Measurements from ENCODE around the gene INHBB.

INHBB gene

DNA sequence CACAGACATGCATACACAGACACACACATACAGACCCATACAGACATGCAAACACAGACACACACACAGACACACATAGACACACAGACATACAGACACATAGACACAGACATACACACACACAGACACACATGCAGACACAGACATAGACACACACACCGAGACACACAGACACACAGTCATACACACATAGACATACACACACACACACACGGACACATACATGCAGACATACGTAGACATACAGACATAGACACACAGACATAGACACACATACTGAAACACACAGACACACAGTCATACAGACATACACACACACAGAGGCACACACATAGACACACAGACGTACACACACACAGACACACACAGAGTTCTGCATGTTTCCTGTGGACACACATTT, 26.9 kb downstream of the INHBB start:
- TF ChIP-seq CTCF (conservative IDR thresholded peaks at IDR 0.05; ENCODE audit: low read depth, low read length): no peak
- H3K4me3 ChIP-seq (ENCODE audit: low read depth, low read length): no peak overlapping the region
- DNase-seq (ENCODE audit: low read depth): no peak

- DNase-seq (ENCODE audit: low read depth): no peak
- H3K4me3 ChIP-seq (ENCODE audit: low read depth, low read length): no peak overlapping the region
- TF ChIP-seq CTCF (conservative IDR thresholded peaks at IDR 0.05; ENCODE audit: low read depth, low read length): no peak
These were observed 27.5 kb downstream of the INHBB start for GRCh38 chr2:120373424-120373823.

DNA sequence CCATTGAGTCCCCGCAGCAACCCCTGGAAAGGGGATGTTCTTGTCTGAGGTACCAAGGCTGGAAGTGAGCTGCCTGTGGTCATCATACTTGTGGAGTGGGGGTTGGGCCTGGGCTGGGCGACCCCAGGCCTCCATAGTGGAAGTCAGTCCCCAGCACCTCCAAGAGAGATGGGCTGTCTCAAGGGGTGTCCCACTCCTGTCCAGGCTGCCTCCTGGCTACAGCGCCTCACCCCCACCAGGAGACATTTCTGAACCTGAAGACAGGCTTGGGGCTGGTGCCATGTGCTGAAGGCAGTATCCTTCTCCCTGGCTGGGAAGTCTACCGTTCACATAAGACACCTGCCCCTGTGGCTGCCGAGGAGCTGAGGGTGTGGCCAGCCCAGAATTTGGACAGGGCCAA, 28.9 kb downstream of the INHBB start:
- DNase-seq (ENCODE audit: low read depth): no peak
- H3K4me3 ChIP-seq (ENCODE audit: low read depth, low read length): no peak overlapping the region
- TF ChIP-seq CTCF (conservative IDR thresholded peaks at IDR 0.05; ENCODE audit: low read depth, low read length): no peak

DNA sequence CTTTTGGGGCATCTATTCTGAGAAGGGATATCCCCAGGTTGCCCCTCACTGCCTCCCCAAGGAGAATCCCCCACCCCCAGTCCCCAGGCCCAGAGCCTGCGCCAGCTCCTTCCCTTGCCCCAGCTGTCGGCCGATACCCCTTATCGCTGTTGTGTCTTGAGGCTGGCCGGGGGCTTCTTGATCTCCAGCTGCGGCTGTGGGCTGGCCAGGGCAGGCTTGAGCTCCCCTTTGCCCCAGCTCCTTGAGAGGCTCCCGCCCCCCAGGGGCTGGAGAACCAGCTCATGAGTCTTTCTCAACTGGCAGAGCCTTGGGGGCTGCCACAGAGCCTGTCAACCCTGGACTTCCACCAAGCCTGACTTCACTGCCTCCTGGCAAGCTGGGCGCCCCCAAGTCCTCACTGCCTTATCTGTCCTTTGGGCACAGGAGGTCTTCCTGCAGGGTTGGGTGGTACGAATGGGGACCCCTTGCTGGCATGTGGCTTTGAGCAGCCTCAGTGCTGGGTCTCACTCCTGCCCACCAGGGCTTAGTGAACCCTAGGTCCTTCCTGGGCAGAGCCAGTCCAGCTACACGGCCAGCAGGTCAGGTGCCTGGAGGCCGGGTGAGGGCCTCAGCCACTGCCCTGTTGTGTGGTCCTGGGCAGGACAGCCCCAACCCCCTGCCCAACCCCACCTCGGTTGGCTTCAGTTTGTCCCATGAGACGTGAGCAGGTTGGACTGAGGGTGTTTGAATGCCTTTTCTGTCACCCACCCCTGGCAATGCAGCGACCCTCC, 29.5 kb downstream of the INHBB start:
- TF ChIP-seq CTCF (conservative IDR thresholded peaks at IDR 0.05; ENCODE audit: low read depth, low read length): no peak
- no peak for DNase-seq (ENCODE audit: low read depth)

DNA sequence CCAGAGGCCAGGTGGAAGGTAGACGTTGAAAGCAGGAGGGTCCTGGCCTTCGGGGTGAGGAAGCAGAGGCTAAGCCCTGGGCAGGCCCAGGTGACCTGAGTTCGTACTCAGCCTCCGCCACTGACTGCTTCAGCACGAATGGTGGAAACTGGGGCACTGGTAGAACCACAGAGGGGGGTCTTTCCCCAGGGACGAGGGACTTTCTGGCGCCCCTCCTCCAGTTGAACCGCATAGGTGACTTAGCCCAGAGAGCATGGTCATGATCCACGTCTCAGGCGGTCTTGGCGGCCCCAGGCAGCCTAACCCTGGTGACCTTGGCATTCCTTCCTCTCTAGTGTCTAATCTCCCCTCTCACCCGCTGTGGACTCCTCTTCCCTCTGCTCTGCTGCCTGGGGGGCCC, 30.2 kb downstream of the INHBB start:
- no peak for DNase-seq (ENCODE audit: low read depth)
- H3K4me3 ChIP-seq (ENCODE audit: low read depth, low read length): no peak overlapping the region
- no peak for TF ChIP-seq CTCF (conservative IDR thresholded peaks at IDR 0.05; ENCODE audit: low read depth, low read length)

More for the DNA sequence above, 29.5 kb downstream of the INHBB start:
- H3K4me3 ChIP-seq (ENCODE audit: low read depth, low read length): no peak overlapping the region

DNA sequence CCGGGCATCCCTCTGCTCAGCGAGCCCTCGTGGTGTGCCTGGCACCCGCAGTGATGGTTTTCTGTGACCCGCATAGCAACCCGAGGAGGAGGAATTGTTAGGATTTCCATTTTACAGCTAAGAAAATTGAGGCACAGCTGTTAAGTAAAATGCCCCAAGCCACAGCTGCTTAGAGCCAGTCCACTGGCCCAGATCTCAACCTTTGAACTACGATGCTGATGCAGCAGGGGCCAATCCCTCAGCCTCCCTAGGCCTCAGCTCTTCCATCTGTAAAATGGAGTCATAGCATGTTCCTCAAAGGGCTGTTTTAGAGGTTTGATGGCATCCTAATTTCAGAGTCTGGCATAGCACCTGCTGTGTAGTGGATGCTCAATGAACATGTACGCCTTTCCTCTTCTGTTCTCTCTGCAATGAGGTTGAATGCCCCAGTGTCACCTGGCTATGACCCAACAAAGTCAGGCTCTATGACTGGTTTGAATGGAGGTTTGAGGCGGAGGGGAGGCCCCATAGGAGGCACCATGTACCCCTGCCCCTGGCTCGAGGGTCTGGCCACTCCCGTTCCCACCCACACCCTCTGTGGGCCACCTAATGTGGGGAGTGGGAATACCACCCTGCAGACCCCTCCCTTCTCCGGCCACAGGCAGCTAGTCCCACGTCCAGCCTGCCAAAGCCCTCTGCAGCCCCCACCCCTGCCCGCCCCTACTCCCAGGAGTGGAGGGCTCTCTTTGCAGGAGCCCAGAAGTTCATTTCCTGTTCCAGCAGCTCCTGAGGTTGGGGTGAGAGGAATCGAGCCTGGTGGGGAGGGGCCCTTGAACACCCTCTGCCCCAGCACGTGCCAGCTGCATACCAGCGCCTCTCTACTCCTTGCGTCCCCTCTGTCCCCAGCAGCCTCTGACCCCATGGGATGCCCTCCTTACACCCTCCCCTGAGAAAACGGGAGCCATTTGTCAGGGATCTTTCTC, 31.0 kb downstream of the INHBB start:
- no peak for DNase-seq (ENCODE audit: low read depth)
- no peak for TF ChIP-seq CTCF (conservative IDR thresholded peaks at IDR 0.05; ENCODE audit: low read depth, low read length)
- H3K4me3 ChIP-seq (ENCODE audit: low read depth, low read length): no peak overlapping the region

Measured in choroid plexus epithelial cell (primary cell).